Left colon (tissue), 2 donors: Measurements from ENCODE around the gene GPR89B. TPM values are rescaled to one million over a fixed set of nuclear protein-coding genes. Genes with fewer than 3 reads are reported as not detected.
"Not testable (repeated sequence)": the region's sequence is repeated elsewhere in the genome, so short reads cannot be mapped to it uniquely, and the experiment has no call there.

Experiments used
- ATAC-seq: fragments of 200-7000 bp; cut with Tn5 transposase; one replicate; pipeline ENCODE4 v1.9.1; 2020; ENCODE audit warnings: mild to moderate bottlenecking, moderate library complexity
- DNase-seq, 2 donors: peaks; one replicate each; pipeline ENCODE4 v3.0.0-alpha.2; 2020
- intact Hi-C, 2 donors: fragments of 100-400 bp; cut with DNase I in 1 of 2; cut with micrococcal nuclease in 1 of 2; formaldehyde crosslinking; loops; one replicate each; pipeline versions ENCODE4 v1.11.2 to v1.14.0; 2022; cut with DNase I, micrococcal nuclease
- total RNA-seq, 2 donors: library from RNA; stranded (reverse); fragmentation: NEBNext Ultra II Directional; extraction: Animal tissue kit (Norgen Biotek cat#: 25700); gene quantifications; one replicate each; pipeline ENCODE4 v1.2.1, GENCODE V29; 2021
- donor health status: DM: no; HTN: no; CAD: no.
- donor health status: DM: yes; HTN: yes; CAD: no.

GPR89B gene
- total RNA-seq, 2 donors from 2014 or later = 10.6 to 13.3 TPM

DNA sequence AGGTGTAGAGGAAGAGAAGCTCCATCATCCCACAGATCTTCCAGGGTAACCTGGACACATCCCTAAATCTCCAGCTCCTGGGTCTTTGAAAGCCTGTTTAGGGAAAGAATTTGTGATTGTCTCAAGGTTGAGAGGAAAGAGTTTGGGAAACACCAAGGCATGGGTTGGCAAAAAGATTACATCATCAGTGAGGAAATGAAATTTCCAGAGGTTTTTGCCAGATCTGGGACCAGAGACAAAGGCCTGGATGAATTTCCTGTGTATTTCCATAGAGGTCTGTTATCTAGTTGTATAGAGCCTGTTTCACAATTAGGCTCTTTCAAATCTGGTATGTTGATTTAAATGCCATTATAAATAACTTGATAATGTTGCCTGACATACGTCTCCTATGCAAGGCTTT is 82.3 kb downstream of the GPR89B start:
- ATAC-seq = no peak
- no peak for DNase-seq
- intact Hi-C loops = no loop called here

DNA sequence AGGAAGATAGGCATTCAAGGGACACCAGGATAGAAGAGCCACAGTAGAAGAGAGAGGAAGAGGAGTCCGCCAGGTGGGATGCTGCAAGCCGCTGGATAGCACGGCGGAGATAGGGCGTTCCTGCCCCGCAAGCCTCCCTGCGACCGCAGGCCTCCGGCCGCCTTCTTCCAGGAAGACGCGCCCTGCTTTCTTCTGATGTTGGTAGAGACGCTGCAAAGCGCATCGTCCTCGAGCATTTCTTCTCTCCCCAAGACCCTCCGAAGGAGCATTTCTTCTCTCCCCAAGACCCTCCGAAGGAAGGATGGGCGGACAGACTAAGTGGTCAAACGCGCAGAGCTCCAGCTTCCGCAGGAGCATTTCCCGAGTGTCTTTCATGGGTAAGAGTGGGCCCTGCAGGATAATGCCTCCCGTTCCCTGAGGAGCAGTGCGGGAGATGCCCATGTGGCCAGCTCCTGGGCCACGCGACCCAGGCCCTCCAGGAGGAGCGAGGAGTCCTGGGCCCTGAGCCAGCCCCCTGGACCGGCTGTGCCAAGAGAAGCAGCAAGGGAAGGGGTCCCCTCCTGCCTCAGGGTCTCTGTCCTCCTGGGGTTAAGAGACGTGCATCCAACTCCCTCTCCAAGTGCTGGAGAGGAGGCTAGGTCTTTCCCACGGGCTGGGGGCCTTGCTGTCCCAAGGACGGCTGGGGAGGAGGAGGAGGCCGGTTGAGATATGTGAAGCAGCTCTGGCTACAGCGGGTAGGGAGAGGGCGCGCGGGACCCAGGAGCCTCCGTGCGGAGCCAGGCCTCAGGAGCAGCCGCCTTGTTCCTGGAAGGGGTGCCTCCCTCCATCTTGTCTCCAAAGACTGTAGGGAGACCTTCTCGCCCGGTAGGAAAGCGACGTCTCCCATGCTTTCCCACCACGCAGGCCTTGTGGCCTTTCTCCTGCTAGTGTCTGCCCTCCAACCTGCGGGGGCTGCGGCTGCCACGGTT is 85.2 kb downstream of the GPR89B start:
- DNase-seq, intact Hi-C loops: not testable (repeated sequence)
- peak; percentile 32 for ATAC-seq

DNA sequence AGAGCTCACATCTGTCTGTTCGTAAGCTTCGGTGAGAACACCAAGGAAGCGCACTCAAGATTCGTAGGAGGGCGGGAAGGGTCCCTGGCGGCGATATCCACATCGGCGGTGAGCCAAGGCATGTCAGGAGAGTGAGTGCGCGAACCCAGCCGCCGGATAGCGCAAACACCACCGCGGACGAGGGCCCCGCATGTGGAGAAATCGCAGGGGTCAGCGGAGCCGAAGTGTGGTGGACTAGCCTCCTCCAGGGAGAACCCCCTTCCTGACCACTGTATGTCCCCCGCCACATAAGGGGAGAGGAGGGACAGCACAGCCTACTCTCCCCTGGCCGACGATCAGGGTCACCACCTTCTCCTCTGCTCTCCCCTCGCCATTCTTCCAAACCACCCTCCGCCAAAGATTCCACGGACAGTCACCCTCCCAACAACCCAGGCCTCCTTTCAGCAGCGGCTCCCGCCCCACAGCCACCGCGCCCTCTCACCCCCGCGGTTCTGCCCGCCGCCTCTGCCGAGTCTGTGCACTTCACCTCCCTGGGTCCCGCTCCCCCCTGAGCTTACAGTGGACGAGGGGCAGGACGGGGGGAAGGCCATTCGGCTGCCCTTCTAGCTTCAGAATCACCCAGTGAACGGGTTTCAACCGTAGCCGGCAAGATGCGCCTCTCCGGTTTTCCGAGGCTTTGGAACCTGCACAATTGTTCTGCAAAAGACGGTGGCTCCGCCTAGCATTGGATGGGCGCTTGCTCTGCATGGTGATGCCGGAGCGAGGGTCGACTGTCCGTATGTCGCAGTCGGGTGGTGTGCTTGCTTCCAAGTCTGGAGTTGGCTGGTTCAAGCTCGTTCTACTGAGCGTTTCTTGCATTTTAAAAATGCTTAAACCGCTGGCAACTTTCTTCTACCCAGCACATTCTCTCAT is 86.3 kb downstream of the GPR89B start:
- peak; percentile 15 for ATAC-seq
- intact Hi-C loops, DNase-seq: not testable (repeated sequence)

DNA sequence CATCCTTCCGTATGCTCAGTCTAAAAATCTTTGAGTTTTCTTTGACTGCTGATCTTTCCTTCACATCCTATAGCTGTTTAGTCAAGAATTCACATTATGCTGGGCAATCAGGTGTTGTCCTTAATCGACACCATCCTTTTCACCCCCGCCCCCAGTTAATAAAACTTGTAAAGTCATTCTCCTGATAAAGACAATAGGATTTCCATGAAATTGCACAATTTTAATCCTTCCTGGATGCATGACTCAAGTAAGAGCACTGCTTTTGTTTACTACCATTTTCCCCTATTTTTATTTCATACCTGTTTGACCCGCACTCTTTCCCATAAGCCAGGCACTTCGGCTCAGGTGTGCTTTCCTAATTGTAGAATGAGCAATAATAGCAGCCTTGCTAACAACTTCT is 96.7 kb downstream of the GPR89B start:
- ATAC-seq, intact Hi-C loops, DNase-seq: not testable (repeated sequence)

DNA sequence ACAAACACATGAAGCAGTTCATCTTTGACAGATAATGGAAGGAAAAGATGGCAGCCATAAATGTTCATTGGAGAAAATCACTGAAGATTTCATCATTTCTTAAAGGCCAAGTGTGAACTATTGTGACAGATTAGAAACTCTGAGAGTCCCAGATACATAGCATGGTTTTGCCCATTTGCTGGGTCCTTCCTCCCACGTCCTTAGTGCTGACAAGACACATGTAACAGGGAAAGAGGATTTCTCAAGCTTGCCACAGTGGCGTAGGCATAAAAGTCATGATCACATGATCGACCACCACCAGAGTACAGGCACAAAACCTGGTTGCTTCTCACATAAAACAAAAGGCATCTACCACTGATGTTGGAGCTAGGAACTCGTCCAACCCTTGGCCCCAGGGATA is 98.8 kb downstream of the GPR89B start:
- ATAC-seq, DNase-seq, intact Hi-C loops: not testable (repeated sequence)

DNA sequence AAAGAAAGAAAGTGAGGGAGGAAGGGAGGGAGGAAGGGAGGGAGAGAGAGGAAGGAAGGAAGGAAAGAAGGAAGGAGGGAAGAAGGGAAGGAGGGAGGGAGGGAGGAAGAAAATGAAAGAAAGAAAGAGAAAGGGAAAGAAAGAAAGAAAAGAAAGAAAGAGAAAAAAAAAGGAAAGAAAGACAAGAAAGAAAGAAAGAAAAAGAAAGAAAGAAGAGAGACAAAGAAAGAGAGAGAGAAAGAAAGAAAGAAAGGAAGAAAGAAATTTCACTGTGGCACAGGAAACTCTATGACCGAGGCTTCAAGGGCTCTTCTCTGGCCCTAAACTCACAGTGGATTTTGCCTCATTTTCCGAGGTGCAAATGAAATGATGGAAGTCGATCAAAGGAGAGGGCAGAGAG is 104.0 kb downstream of the GPR89B start:
- intact Hi-C loops, ATAC-seq, DNase-seq: not testable (repeated sequence)

DNA sequence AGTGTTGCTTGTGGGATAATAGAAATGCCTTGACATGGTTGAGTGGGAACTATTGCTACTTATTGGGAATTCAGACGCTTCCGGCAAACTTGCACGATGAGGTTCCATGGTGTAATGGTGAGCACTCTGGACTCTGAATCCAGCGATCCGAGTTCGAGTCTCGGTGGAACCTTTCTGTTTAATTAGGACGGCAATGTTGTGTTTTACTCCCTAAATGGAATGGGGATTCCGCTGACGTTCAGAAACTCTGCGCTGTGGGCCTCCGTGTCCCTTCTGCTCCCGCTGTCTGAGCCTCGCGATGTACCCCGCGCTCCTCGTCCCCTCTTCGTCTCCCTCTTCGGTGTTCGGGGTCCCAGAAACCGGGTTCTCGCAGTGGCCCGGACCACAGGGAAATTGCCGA is 104.5 kb downstream of the GPR89B start:
- ATAC-seq, DNase-seq, intact Hi-C loops: not testable (repeated sequence)

DNA sequence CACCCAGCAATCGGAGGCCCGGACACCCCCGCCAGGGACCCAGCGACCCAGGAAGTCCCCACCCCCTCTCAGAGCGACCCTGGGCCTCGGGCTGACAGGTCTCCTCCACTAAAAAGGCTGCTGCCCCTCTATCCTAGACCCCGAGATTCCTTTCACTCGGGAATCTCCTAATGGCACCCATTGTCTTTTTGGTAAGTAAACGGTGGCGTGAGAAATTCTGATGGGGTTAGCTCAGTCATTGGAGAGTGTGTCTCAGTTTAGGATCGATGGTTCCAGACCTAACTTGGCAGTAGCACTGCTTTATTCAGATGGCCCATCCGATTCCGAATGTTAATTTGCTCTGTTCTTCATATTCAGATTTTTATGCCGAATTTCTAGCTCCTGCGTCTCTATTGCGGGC is 104.9 kb downstream of the GPR89B start:
- DNase-seq, intact Hi-C loops, ATAC-seq: not testable (repeated sequence)

DNA sequence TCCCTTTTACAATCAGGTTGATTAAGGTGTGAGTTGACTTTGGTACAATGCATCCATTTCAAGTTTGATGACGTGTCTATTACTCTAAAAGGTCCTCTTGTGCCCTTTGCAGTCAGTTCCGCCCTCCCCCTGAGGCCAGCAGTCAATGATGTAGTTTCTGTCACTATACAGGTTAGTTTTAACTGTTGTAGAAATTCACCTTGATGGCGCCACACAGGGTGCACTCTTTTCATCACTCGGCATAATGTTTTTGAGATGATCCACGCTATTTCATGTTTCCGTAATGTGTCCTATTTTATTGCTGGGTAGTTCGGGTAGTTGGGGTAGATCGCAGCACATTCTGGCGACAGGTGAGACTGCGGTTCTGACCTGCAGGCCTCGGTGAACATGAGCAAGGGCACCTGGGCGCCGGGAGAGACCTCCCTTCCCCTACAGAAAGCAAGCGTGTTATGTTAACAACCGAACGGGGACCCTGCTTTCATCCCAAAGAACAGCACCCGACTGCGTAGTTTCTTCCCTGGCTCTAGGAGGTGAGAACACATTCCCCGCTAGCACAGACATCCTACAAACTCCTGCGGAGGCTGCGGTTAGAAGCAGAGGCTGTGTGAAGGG is 109.7 kb downstream of the GPR89B start:
- ATAC-seq (peak; percentile 27), DNase-seq (peak in 1 of 2 donors; percentile 4)
- intact Hi-C loops = not testable (repeated sequence)

DNA sequence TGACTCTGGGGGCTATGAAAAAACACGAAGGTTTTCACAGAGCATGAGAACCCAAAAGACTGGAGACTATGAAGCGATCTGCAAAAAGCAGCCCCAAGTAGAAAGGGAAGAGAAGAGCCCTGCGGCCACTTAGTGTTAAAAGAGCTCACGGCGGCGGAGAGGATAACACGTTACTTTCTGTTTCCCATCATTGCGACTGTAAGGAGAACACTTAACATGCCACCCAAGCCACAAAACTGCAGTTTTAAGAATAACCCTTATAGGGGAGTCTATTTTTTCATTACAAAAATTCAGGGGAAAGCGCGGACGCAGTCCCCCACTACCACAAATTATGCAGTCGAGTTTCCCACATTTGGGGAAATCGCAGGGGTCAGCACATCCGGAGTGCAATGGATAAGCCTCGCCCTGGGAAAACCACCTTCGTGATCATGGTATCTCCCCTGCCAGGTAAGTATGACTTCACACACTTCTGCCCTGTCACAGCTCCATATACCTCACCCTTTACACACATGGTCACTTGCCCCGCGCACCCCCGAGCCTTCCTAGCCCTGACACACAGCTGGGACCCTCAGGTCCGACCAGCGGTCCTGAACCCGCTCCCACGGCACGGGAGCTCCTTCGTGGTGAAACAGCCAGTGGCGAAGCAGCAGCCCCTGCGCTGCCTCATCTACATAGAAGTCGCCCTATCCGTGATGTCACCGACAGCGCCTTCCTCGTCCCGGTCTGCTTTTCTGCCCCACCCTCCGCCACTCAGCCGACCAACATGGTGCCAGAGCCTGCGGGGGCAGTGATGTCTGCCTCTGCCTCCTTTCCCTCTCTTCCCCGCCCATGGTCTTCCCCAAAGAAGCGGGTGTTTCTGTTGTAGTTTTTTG is 110.5 kb downstream of the GPR89B start:
- DNase-seq = peak; percentile 31 to 65
- intact Hi-C loops = not testable (repeated sequence)
- peak; percentile 92 for ATAC-seq

Other genes starting within 250 kb of the GPR89B start
- gene GJA5, start 167.8 kb upstream of the GPR89B start, total RNA-seq = 1 to 10 TPM; 2.5 to 3.0 TPM
- gene GJA8, start 25.6 kb upstream of the GPR89B start, total RNA-seq = not detected
- gene NBPF11, start 223.9 kb downstream of the GPR89B start, total RNA-seq = 10 to 100 TPM in 1 of 2 donors, 1 to 10 TPM in 1; 8.7 to 10.1 TPM